DMS53 treated with DMSO at 0.1 percent for 48 hours (cell line): ENCODE data around the gene TBX5.

Experiments
- DNase-seq: peaks from one replicate; lab custom pipeline; 2025; ENCODE audit not compliant: unreplicated experiment; lab: John Stamatoyannopoulos, UW

TBX5 gene

DNA sequence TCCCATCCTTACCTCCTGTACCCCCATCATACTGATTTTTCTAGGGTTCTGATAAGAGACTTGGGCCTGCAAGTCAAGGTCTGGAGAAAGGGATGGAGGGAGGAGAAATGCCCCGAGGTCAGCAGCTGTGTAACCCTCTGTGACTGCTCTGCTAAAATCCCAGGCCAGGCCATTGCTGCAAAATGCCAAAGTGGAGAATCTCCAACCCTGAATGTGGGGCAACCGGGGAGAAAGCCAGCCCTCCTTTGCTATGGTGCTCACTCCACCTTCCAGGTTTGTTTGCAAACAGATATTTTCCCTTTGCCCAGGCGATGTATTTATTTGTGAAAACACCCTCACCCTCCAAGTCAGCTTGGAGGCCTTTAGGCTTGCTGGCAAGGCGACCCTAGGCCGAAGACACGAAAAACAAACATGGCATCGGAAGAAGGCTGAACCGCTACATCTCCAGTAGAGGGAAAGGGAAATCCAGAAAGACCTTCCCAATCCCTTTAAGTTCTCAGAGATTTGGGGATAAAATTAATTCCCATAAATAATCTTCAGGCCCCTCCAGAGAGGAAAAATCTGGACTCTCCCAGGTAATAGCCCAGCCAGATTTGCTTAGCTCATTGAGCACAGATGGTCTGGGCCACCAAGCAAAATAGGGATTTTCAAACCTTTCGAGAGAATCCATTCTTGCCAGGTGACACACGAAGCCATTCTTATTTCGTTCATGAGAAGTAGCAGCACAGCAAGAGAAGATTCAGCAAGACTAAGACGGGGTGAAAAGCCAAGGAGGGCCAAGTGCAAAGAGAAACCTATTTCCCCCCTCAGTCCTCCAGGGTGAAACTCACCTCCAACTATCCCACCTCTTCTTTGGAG lies 1.3 kb upstream of the TBX5 start:
- DNase-seq: no peak

DNA sequence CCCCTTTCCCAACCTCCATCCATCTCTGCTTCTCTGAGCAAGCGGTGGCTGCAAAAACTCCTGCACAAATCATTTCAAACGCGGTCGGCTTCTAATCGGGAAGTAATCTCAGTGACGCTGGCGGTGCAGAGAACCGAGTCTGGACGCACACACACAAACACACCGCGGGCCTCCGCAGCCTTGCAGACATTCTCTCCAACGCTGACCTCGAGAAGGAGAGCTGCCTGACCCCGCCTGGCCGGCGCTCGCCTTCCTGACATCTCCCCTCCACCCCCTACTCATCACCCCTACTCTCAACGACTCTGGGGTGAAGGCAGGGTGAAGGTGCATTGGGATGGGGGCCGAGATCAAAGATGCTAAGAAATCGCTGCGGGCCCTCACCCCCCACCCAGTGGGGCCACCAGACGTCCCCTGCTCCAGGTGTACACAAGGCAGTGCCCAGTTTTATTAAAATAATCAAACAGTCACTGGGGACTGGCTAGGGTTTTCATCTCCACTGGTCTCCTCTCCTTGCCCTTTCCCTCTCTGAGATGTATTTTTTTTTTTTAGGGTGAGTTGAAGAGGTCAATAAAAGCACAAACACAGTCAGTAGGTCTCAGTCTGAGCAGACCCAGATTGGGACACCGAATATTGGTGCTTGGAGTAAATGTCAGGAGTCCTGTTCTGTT lies 506 bp upstream of the TBX5 start:
- DNase-seq: no peak

DNA sequence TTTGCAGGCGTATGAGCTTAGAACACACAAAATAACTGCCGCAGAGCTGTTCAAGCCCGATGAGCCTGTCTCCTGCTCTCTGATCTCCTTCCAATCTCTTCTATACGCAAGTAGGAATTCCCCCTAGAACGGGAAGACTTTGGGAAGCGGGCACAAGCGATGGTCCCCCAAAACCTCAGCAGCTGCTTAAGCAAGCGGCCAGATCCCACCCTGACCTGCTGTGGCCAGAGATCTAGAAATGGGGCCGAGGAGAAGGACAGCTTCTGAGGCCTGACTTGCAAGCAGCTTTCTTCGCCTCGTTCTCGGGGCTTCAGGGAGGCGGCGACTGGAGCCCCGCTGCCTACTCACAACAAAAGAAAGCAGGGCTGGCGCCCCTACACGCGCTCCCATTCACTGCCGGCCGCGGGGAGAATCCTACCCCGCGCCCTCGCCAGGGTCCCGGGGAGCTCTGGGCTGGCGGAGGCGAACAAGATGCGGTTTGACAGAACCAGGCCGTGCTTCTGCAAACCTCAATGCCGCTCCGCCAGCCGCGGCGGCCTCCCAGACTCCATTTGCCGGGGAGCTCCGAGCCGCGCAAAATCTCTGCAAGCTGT lies 922 bp downstream of the TBX5 start:
- no peak for DNase-seq

DNA sequence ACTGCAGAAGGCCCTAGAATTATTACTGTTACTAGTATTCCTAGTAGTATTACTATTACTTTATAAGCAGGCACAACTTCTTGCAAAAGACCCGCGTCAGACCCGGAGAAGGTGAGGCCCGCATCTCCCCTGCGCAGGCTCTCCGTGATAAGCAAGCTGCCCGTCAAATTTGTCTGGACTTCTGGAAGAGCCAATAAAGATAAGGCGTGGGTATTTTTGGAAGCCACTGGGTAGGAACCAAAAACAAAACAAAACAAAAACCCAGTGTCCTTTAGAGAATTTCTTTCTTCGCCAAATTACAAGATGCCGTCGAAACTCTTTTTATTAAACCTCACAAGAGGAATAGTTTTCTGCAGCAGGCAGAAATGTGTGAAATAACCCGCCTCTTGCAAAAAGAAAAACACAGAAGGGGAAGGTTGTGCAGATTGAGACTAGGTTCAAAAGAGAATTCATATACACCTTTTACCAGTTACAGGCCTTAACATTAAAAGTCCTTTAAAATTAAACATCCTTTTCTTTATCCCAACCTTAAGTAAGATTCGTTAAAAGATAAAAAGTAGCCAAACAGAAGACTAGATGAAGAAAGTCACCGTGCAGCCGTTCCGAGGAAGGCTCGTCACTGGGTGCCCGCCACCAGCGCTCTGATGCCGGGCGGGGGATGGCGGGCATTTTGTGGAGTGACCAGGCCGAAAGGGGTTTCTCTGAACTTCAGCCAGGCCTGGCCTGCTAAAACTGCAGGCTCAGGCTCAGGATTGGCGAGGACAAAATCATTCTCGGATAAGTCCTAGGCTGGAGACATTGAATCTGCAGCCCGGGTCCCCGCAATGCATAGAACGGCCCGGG lies 1.6 kb downstream of the TBX5 start:
- no peak for DNase-seq

DNA sequence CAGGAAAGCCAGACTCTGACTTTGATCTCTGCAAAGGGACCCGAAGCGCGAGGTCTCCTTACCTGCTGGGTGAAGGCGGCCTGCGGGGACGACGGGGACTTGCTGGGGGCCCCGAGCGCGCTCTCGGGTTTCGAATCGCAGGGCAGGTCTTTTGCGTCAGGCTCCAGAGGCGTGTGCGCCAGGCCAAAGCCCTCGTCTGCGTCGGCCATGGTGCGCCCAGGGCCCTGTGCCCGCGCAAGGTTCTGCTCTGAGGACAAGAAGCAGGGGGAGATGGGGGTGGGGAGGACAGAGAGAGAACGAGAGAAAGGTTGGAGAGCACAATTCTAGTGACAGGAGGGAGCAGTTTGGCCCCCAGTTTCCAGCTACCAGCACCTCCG lies 2.3 kb downstream of the TBX5 start:
- no peak for DNase-seq

DNA sequence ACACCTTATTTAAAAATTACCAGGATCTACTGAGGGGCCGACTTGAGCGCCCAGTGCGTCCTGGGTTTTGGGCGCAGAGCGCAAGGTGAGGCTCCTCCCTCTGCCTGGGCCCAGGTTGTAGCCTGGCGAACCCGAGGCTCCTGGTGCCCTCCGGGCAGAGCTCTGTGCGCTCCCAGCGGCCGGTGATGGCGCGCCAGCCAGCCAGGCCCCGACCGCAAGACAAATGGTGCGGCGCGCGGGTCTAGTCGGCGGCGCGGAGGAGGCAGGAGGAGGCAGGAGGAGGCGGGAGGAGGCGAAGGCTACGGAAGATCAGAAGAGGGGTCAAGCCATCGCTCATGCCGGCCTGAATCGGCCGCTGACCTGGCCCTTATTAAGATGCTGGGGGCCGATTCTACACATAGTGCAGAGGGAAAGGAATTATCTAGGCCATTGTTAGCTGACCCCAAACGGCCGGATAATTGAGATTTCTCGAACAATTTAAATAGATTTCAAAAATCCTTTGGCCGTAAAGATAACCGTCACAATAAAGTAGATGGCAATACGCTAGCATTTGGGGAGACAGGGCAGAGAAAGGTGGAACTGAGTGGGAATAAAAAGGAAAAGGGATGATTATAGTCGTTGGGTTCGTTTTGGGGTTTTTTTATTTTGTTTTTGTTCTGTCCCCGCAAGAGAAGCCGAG lies 2.8 kb downstream of the TBX5 start:
- no peak for DNase-seq

DNA sequence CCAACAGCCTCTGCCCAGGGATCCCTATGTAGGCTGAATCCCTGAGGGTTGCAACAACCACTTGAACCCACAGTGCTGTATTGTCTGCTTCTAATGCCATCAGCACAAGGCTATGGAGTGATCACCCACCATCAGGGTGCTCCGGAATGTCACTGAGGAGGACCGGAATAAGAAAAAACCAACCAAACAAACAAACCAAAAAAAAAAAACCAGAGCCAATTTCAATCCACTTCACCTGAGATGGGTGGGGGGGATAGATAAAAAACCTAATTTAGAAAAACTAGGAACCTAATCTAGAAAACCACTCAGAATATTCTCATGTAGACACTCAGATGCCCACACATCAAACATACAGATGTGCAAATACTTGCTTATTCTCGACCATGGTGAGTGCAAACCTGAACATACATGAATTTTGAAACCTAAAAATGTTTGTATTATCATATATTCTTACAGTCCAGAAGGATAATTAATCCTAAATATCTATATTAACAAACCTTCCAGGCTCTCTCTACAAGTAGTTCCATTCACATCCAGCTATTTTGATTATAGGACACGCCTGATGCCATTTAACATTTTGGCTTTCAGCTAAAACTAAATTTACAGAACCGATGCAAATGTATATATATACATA lies 3.7 kb downstream of the TBX5 start:
- no peak for DNase-seq

DNA sequence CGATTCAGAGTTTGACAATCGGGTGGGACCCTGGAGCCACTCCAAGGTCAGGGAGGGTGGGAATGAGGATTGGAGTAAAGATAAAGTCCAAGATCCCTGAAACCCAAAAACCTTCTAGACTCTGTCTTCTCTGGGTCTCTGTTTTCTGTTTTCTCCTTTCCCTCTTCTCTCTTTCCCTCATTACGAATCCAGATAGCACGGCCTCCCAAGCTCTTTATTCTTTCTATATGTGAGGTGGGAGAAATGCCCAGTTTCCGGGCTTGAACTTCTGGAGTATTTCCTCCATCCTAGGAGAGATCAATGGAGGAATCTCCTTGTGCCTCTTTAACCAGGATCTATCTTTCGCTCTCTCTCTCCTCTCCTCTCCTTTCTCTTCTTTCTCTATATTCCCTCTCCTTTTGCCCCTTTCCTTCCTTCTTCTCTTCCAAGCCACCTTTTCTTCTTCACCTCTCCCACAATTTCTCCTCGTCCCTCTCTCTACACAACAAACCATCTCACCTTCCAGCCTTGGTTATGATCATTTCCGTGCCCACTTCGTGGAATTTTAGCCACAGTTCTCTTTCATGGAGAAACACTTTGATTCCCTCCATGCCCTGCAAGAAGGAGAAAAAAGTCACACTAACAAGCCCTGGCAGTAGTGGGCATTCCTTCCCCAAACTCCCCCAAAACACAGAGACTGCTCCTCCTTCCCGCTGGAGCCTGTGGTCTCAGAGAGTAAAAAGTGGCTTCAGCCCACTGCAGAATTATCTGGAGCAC lies 4.4 kb downstream of the TBX5 start:
- no peak for DNase-seq

DNA sequence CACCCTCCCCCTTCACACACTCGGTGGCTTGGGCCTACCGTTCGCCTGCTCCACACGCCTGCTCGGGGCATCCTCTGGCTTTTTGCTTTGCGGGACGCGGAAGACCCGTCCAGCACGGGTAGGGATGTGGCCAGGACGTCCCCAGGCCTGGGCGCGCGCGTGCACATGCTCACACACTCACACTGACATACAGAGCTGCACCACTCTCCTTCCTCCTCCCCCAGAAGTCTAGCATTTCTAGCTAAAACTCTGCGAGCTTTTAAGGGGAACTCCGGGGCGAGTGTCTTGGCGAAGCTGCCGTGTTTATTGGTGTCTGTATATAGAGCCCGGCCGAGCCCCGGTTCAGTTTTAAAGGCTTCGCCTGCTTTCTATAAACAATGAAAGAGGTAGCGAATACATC lies 5.0 kb downstream of the TBX5 start:
- no peak for DNase-seq

DNA sequence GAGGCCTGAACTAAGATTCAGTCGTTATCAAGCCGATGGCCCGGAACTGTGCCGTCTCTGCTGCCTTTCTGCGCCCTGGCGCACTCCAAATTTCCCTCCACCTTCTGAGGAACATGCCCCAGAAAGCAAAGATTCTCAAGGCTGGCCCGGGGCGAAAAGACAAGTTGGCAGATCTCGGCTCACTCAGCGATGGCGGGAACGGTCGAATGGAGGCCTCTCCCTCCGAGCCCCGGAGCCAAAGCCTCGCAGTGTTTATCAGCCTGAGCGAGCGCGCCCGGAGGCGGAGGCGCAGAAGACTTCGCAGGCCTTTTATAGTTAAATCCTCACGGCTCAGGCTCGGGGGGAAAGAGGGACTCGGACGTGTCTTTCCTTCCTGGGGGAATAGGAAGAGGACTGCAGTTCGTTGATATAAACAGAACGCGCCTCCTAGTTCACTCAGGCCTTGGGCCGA lies 5.6 kb downstream of the TBX5 start:
- no peak for DNase-seq

DNA sequence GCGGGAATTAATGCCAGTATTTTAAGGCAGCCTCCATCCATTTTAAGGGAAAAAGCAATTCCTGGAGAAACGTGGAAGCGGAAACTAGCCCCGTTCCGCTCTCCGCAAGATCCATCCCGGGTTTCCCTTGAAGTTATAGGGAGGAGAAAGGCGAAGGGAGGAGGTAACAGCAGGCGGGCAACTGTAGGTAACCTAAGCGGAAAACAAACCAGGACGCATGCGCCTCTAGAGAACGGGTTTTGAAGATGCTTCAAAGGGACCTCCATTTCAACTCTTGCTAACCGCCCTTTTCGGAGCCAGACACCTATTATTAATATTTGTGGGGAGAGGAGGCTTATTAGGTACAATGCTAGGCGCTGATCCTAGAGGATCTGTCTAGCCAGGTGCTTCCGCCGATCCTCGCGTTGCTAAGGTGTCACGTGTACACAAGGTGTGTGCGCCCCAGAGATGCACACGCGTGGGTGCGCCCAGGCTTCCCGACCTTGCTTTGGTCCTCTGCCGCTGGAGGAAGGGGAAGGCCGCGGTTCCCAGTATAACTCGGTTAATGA lies 6.2 kb downstream of the TBX5 start:
- no peak for DNase-seq

DNA sequence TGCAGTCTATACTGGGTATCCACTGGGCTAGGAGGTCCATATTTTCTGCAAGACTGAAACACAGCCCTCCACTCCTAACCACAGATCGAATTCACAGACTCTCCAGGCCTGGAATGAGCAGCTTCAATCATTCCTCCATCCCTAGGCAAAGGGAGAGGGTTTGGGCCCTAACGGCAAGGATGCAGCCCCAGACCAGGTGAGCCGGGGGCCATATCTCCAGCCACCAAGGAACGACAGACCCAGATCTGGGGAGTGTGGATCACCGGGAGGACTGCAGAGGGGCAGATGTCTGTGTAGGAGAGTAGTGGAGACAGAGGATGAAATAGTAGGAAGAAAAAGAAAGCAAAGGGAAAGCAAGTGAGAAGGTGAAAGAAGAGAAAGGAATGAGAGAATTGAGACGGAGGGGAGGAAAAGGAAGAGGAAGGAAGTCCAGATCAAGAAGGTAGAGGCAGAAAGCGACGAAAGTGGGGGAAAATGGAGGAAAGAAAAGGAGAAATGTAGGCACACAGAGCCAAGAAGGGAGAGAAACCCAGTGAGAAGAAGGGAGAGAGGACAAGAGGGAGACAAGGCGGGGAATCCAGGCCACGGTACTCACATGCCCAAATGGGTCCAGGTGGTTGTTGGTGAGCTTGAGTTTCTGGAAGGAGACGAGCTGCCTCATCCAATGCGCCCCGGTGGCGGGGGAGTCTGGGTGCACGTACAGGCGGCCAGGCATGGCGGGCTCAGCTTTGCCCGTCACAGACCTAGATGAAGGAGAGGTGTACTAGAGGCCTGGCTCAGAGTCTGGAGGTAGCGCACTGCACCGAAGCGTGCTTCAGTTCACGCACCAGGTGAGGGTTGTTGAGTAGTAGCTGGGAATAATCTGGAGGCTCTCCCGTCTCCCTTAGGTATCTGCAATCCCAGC lies 7.7 kb downstream of the TBX5 start:
- DNase-seq: no peak

DNA sequence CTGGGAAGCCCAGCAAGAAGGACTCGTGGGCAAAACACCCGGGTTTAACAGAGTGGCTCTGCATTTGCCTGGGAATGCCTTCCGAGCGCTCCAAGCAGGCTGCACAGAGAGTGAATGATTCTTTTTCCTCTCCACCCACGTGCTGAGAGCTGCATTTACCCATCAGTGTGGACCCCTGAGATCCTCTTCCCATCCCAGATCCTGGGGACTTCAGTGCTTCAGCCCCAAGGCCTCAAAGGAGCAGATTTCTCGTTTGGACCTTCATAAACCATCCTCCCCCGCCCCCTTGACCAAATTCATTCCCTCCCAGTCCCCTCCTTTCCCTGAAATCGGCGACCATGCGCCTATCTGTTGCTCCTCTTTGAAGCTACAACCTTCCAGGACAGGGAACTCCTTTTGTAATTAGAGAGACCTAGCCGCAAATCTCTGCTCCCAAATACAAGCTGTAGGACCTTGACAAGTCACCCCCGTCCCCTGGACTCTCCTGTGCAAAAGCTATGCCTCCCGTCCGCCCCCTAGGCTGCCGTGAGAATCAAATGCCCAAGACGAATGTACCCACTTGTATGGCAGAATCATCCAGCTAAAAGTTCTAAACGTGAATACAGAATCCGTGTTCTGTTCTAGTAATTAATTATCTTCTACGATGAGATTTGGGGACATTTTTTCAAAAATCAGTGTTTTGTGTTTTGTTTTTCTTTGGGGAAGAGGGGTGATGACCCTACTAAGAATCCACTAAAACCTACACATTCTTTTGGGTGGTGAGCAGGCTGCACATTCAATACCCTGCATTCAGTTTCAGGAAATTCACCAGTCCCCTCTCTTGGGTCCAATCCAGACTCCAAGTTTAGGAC lies 8.8 kb downstream of the TBX5 start:
- DNase-seq: no peak

DNA sequence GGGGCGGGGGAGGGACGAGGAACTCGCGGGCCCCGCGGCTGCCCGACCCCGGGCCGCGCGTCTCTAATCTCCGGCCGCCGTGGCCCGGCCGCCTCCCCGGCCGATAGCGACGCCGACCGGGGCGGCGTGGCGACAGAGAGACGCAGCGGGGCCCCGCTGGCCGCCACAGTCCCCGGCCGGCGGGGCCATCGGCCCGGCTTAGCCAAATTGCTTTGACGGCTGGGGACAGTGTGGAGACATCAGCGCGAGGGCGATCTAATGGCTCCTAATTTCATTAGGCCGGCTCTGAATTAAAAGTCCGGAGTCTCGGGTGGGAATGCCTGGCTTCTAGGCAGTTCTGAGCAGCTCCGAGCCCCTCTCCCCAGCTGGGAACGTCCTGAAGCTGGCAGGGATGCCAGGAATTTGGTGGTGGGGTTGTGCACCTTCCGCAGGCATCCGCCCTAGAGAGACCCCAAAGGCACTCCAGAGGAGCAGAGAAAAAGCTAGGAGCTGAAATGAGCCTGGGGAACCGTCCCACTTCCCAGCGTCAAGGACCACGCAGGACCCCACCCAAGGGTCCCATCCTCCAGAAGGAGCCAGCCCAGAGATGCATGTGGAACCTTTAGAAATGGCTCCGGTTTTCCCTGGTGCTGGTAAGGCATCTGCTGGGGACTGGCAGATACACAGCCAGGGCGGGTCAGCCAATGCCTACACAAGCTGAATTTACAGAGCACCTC lies 9.6 kb downstream of the TBX5 start:
- DNase-seq: no peak

DNA sequence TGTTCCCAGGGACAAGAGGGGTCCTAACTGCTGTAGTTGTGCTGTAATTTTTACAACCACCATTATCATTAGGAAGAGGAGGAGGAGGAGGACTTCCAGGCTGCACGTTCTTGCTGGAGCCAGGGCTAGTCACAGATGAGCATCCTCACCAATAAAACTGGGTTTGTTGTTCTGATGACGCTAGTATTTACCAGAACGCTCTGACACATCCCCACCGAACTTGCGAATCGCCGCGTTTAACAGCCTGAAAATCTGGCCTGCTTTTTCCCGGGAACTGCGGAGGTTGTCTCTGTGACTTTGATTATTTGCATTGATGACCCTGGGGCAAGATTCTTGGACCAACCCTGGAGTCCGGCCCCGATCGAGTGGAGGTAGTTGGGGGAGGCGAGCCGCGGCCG lies 10.2 kb downstream of the TBX5 start:
- no peak for DNase-seq

DNA sequence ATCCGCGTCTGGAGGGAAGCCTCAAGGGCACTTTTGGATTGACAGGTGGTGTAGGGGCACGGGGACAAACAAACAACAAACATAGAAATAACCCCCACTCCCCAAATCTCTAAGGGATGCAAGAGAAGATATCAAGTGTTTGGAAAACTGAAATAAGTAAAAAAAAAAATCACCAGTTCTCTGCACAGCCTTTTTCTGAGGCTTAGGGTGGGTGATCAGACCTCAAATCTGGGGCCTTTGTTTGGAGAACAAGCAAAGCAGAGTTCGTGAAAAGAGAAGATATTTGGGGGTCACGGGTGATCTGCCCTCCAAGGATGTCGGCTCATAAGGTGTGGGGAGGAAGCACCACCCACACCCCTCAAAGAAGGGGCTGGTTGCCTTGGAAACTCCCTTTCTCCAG lies 10.7 kb downstream of the TBX5 start:
- DNase-seq: no peak

DNA sequence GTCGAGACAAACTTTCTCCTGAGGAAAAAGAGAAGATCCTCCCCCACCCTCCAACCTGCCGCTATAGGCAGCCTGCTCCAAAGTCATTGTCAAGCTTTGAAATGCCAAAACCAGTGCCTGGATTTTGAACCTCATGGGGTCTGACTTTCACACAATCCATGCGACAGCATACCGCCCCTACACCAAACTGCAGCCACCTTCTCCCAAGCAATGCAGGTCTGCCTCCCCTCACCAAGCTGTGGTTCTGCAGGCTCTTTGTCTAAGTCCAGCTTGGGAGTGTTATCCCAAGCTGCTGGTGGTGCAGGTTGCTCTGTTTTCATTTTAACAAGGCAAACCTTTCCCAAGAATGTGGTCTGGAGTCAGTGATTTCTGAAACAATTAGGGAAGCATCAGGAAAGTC lies 12.4 kb downstream of the TBX5 start:
- DNase-seq: no peak
